Panc1 (cell line): ENCODE results near the gene DCLRE1C. TPM values are rescaled to one million over a fixed set of nuclear protein-coding genes. Genes with fewer than 3 reads are reported as not detected.

ENCODE experiments used
- ATAC-seq: fragments of 200-7000 bp; cut with Tn5 transposase; 2 replicates; pipeline ENCODE4 v1.9.1; 2020; ENCODE audit warnings: mild to moderate bottlenecking, moderate library complexity
- BruUV-seq: library from RNA; stranded (reverse); fragments of 400-500 nt; replicated peaks from 2 replicates; lab custom pipeline; 2021; lab: Mats Ljungman, UMichigan
- CTCF ChIA-PET: fragments of 300-600 bp; sonication (Branson Sonifier 250); formaldehyde crosslinking; loops from one replicate; lab custom pipeline; 2022; ENCODE audit warnings: antibody characterized with exemption; lab: Charles Lee
- POLR2A ChIA-PET: fragments of 300-600 bp; sonication (Branson Sonifier 250); formaldehyde crosslinking; loops from one replicate; lab custom pipeline; 2022; ENCODE audit warnings: antibody characterized with exemption; lab: Charles Lee
- DNase-seq: peaks from one replicate; pipeline ENCODE4 v3.0.0-alpha.2; 2010; ENCODE audit warnings: low read depth, low spot score
- H3K27ac ChIP-seq: 2 replicates; pipeline ENCODE4 v1.5.1; 2011; ENCODE audit warnings: mild to moderate bottlenecking, low read length, inconsistent platforms
- H3K27me3 ChIP-seq: fragments of 200-500 bp; sonication (Bioruptor generic); 2 replicates; pipeline ENCODE4 v1.6.0; 2014; ENCODE audit warnings: low read length, inconsistent platforms; ENCODE audit not compliant: control insufficient read depth, insufficient read depth
- H3K36me3 ChIP-seq: fragments of 200-500 bp; sonication (Bioruptor generic); 2 replicates; pipeline ENCODE4 v1.5.1; 2014; ENCODE audit warnings: inconsistent platforms, mild to moderate bottlenecking, low read length, moderate library complexity; ENCODE audit not compliant: control insufficient read depth, insufficient read depth
- H3K4me1 ChIP-seq: 2 replicates; pipeline ENCODE4 v1.5.1; 2011; ENCODE audit warnings: inconsistent platforms, mild to moderate bottlenecking, low read length, moderate library complexity; ENCODE audit not compliant: control insufficient read depth, insufficient read depth
- H3K4me3 ChIP-seq, 2 experiments: 2 replicates each; pipeline ENCODE4 v1.5.1; 2011 to 2012; ENCODE audit warnings: low read depth in 2 of 2, low read length in 2 of 2, mild to moderate bottlenecking in 2 of 2, inconsistent platforms in 1 of 2, moderate library complexity in 1 of 2
- H3K9me3 ChIP-seq: fragments of 200-500 bp; sonication (Bioruptor generic); 2 replicates; pipeline ENCODE4 v1.5.1; 2014; ENCODE audit warnings: low read depth, mild to moderate bottlenecking, inconsistent platforms, low read length, moderate library complexity; ENCODE audit not compliant: control insufficient read depth, insufficient read depth
- CTCF ChIP-seq: fragments of 450-650 bp; IDR thresholded peaks from 2 replicates; pipeline ENCODE4 v1.5.1; 2017; ENCODE audit warnings: mild to moderate bottlenecking
- POLR2AphosphoS5 ChIP-seq: IDR thresholded peaks from 2 replicates; pipeline ENCODE4 v1.6.1; 2012; ENCODE audit warnings: mild to moderate bottlenecking, low read depth, low read length, moderate library complexity
- SIN3A ChIP-seq: IDR thresholded peaks from 2 replicates; pipeline ENCODE4 v1.6.1; 2012; ENCODE audit warnings: low read depth, mild to moderate bottlenecking, low read length, moderate library complexity, borderline replicate concordance; ENCODE audit not compliant: insufficient read depth
- TCF7L2 ChIP-seq: IDR thresholded peaks from 2 replicates; pipeline ENCODE4 v1.6.1; 2011; ENCODE audit warnings: mild to moderate bottlenecking, low read depth, low read length, inconsistent platforms
- in situ Hi-C: cut with HindIII; loops from 2 replicates; pipeline ENCODE4 v1.10.0; 2016; ENCODE audit warnings: low sequenced_read_pairs, low pct_unique_long_range_greater_than_20kb
- intact Hi-C: fragments of 100-400 bp; cut with micrococcal nuclease; formaldehyde crosslinking; loops from one replicate; pipeline ENCODE4 v1.10.0; 2022; ENCODE audit not compliant: unreplicated experiment
- total RNA-seq: library from RNA; stranded (reverse); gene quantifications from one replicate; pipeline ENCODE4 v1.2.1, GENCODE V29; 2021; ENCODE audit not compliant: unreplicated experiment
- TF ChIP-seq, protein P1 (sequence below), 2 experiments: IDR thresholded peaks; 2 replicates each; pipeline ENCODE4 v1.6.1; 2011 to 2012; ENCODE audit warnings: low read depth in 2 of 2, control low read depth in 1 of 2, low read length in 1 of 2, mild to moderate bottlenecking in 1 of 2, moderate library complexity in 1 of 2; ENCODE audit not compliant: insufficient read depth in 1 of 2

Gene DCLRE1C
- total RNA-seq, 1 experiment from 2014 or later: 9.1 TPM

DNA sequence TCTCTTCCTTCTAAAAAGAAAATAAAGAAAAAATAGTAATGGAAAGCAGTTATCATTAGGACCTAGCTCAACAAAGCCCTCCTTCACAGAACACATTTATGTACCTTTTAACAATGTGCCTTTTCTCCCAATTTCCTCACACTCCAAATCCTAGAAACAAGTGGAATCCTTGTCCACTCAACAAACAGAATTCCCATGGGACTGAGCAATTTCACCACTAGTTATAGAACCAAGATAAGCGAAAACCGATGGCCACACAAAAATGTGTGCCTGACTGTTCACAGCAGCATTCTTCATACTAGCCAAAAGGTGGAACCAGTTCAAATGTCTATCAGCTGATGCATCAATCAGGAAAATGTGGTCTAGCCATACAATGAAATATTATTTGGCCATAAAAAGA lies 17.3 kb downstream of the DCLRE1C start:
- H3K4me1 ChIP-seq: no peaks in the 10 kb centered on the region
- no peak overlapping the region for H3K4me3 ChIP-seq
- ATAC-seq: no peak
- H3K27ac ChIP-seq: no peak overlapping the region
- H3K27me3 ChIP-seq: no peaks in the 10 kb centered on the region
- intact Hi-C loops (no loop called here), in situ Hi-C loops (no loop called here)
- no peaks in the 10 kb centered on the region for H3K9me3 ChIP-seq
- no TSS peak for BruUV-seq
- no peak for DNase-seq
- TF ChIP-seq, protein P1, sequence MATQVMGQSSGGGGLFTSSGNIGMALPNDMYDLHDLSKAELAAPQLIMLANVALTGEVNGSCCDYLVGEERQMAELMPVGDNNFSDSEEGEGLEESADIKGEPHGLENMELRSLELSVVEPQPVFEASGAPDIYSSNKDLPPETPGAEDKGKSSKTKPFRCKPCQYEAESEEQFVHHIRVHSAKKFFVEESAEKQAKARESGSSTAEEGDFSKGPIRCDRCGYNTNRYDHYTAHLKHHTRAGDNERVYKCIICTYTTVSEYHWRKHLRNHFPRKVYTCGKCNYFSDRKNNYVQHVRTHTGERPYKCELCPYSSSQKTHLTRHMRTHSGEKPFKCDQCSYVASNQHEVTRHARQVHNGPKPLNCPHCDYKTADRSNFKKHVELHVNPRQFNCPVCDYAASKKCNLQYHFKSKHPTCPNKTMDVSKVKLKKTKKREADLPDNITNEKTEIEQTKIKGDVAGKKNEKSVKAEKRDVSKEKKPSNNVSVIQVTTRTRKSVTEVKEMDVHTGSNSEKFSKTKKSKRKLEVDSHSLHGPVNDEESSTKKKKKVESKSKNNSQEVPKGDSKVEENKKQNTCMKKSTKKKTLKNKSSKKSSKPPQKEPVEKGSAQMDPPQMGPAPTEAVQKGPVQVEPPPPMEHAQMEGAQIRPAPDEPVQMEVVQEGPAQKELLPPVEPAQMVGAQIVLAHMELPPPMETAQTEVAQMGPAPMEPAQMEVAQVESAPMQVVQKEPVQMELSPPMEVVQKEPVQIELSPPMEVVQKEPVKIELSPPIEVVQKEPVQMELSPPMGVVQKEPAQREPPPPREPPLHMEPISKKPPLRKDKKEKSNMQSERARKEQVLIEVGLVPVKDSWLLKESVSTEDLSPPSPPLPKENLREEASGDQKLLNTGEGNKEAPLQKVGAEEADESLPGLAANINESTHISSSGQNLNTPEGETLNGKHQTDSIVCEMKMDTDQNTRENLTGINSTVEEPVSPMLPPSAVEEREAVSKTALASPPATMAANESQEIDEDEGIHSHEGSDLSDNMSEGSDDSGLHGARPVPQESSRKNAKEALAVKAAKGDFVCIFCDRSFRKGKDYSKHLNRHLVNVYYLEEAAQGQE (IDR thresholded peaks at IDR 0.05; ENCODE audit: insufficient read depth in 1 of 2, low read depth in 2 of 2, low read length in 1 of 2): no peak
- TF ChIP-seq TCF7L2: no peak
- TF ChIP-seq SIN3A: no peak
- no peaks in the 10 kb centered on the region for H3K36me3 ChIP-seq
- CTCF ChIA-PET: no interaction called here
- POLR2A ChIA-PET: no interaction called here

- Histone ChIP-seq H3K4me3 (no peak overlapping the region), H3K4me1 (no peaks in the 10 kb centered on the region), H3K9me3 (no peaks in the 10 kb centered on the region), H3K27ac (no peak overlapping the region), H3K27me3 (no peaks in the 10 kb centered on the region), H3K36me3 (no peaks in the 10 kb centered on the region; the same call in none of the 2 replicates)
- no TSS peak for BruUV-seq
- ChIA-PET CTCF (no interaction called here), POLR2A (no interaction called here)
- intact Hi-C loops: no loop called here
- in situ Hi-C loops: no loop called here
- TF ChIP-seq POLR2AphosphoS5 (no peak), CTCF (no peak), SIN3A (no peak), TCF7L2 (no peak)
- TF ChIP-seq, protein P1 (IDR thresholded peaks at IDR 0.05; ENCODE audit: insufficient read depth in 1 of 2, low read depth in 2 of 2, low read length in 1 of 2): no peak
- ATAC-seq: no peak
- no peak for DNase-seq
Observed at GRCh38 chr10:14930610-14931009, 23.3 kb downstream of the DCLRE1C start.
